Natural killer cell treated with Interleukin-12 subunit alpha and Interleukin-12 subunit beta and Interleukin-15 and Interleukin-18, amount 100 ng/mL, for 72 hours (primary cell): ENCODE measurements around the gene BARX2. TPM values are rescaled to one million over a fixed set of nuclear protein-coding genes. Genes with fewer than 3 reads are reported as not detected.

ENCODE experiments used
- total RNA-seq, 2 donors: library from RNA; stranded (reverse); gene quantifications; one replicate each; pipeline ENCODE4 v1.2.3, GENCODE V29; 2022

BARX2 gene
- total RNA-seq, 2 donors from 2014 or later = not detected

Other genes with a start within 250 kb of the BARX2 start
- gene ARHGAP32, start 183.5 kb upstream of the BARX2 start, total RNA-seq = 1 to 10 TPM in 1 of 2 donors, under 1 TPM in 1; 0.81 to 1.5 TPM